HL-60/S4 treated with retinoic acid at 250 ng/mL for 4 days and 3 days (cell line): ENCODE measurements around the gene ABCA13.

Experiments used
- in situ Hi-C: fragments of 300-500 bp; cut with MboI; formaldehyde crosslinking; loops from 2 replicates; pipeline ENCODE4 v1.7.0; 2022; ENCODE audit warnings: low sequenced_read_pairs

Gene ABCA13

GRCh38 chr7:48505051-48505450 lies 333.8 kb downstream of the ABCA13 start:
- in situ Hi-C loops, result no loop called here

DNA sequence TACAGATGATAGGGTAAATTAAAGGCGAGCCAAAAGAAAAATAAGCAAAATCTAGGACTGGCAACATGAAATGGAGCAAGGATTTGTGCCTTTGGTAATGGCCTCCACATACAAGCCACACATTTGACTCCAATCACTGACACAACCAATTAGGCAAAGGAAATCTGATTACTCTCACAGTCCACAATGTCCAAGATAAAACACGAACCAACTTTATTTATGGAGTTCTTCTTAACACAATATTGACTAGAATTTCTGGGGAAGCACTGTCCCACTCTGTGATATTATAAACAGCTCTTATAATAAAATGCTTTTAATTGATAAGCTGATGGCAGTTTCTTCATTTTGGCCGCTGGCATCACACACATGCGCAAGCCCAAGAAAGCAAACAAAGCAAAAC lies 334.2 kb downstream of the ABCA13 start:
- in situ Hi-C loops, result no loop called here

DNA sequence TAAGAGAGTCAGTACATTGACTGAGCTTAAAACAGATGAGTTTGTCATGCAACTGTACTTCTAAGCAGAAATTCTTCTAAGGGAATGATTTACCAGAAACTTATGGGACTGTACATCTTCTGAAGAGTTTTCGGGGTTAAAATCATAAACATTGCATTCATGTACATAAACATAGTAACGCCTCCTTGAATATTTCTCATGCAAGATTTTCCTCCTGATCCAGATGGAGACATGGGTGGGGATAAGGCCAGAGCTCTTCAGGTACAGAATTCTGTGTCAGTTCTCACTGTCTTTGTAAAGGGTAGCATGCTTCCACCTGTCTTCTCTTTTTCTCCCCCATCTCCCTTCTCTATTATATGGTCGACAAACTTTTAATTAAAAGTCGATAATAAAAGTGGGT lies 335.3 kb downstream of the ABCA13 start:
- in situ Hi-C loops, result no loop called here

- in situ Hi-C loops, result no loop called here
Measured at GRCh38 chr7:48511080-48511479, 339.8 kb downstream of the ABCA13 start.

GRCh38 chr7:48512892-48513291 lies 341.6 kb downstream of the ABCA13 start:
- in situ Hi-C loops, result no loop called here

DNA sequence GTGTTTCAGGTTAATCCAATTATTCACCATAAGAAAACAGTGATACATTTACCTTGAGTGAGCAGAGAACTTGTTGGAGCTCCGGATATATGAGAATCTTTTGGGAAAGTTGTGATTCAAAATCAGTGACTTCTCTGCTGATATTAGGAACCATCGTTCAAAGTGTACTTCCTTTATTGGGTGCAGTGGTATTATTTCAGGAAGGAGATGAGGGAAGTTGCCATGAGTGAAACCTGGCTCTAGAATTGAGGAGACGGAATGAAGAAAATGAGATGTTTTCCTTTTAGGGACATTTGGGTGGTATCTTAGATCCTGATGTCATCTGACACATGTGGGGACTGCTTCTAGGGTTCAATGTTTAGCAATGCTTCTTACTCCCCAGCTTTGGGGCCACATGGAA lies 343.9 kb downstream of the ABCA13 start:
- in situ Hi-C loops, result no loop called here

- in situ Hi-C loops, result no loop called here
Measured at GRCh38 chr7:48518092-48518491, 346.8 kb downstream of the ABCA13 start.

DNA sequence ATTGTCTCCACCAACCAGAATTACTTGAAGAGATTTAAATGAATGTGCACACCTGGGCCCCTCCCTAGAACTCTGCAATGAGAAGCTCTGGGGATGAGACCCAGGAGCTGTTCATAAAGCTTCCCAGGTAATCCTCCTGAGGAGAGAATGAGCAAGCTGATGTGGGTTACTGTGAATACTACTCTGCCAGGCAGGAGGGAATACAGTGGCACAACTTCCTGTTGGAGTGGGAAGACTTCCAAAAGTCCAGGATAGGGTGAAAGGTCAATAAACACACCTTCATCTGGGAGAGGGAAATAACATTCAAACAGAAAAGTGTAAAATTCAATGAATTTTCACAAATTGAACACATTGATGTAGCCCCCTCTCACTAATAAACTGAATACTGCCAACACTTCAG lies 351.4 kb downstream of the ABCA13 start:
- in situ Hi-C loops, result no loop called here

GRCh38 chr7:48525736-48526732 lies 354.8 kb downstream of the ABCA13 start:
- in situ Hi-C loops, result no loop called here

DNA sequence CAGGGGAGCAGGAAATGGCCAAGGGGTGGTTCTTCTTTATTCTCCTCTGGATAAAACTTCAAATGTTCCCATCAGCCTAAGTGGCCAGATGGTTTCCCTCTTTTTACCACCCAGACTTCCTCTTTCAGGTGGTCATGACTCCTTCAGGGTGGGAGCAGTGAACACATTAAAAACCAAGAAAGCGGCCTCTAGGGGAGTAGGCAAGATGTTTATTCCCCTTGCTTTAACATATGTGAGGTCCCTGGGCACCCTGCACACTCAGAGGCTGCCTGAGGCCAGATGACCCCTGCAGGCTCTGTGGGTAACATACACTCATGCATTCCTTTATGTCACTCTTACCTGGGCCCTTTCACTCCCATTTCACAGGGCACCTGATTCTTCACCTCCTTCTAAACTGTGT lies 357.4 kb downstream of the ABCA13 start:
- in situ Hi-C loops, result no loop called here

- in situ Hi-C loops, result no loop called here
Measured at GRCh38 chr7:48537561-48537960, 366.3 kb downstream of the ABCA13 start.

DNA sequence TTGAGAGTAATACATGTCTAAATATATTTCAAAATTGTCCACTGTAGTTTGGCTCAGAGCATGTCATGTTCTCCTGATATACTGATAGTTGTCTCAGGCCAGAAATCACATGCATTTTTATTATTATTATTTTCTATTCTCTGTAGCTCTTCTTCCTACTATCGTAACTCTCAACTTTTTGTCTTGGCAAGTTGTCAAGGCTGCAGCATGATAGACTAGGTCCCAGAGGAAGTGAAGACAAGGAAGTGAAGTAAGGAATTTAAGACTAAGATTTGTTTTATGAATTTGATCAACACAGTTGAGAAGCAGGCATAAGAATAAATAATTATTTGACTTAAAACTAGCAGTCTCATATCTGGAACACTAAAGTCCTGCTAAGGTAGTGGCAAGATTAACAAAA lies 369.5 kb downstream of the ABCA13 start:
- in situ Hi-C loops, result no loop called here

- in situ Hi-C loops, result no loop called here
Measured at GRCh38 chr7:48548667-48549066, 377.4 kb downstream of the ABCA13 start.

DNA sequence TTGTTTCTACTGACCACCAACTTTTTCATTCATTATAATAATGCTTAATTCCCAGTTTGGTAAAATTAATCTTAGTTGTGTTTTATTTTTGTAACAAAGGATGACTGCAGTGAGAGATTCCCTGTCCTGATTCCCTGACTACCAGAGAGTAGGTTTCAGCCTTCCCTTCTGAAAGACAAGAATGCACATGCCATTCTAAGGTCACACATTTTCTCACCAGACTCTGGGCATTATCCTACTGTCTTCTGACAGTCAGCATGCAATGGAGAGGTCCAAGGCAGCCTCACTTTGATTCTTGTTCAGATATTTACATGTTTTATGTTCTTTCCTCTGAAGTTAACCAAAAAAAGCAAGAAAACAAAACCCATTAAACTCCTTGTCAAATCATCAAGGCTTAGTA lies 380.4 kb downstream of the ABCA13 start:
- in situ Hi-C loops, result no loop called here

GRCh38 chr7:48563334-48563733 lies 392.1 kb downstream of the ABCA13 start:
- in situ Hi-C loops, result no loop called here

- in situ Hi-C loops, result no loop called here
Measured at GRCh38 chr7:48575516-48575915, 404.3 kb downstream of the ABCA13 start.

DNA sequence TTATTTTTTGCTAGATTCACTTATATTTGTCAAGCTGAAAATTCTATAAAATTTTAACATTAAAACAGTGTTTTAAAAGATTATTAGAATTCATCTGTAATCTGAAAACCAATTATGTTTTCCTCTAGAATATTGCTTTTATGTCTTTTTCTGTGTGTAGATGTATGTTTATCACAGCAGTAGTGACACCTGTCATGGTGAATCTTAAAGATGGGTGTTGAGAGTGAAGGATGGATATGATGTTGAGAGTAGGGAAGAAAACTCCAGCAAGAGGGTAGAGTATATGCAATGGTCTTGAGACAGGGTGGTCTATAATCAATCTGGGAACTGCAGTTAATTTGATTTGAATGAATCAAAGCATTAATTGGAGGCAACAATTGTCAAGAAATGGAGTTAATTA lies 416.2 kb downstream of the ABCA13 start:
- in situ Hi-C loops, result no loop called here

GRCh38 chr7:48594349-48594748 lies 423.1 kb downstream of the ABCA13 start:
- in situ Hi-C loops, result no loop called here

GRCh38 chr7:48595756-48596155 lies 424.5 kb downstream of the ABCA13 start:
- in situ Hi-C loops, result no loop called here

DNA sequence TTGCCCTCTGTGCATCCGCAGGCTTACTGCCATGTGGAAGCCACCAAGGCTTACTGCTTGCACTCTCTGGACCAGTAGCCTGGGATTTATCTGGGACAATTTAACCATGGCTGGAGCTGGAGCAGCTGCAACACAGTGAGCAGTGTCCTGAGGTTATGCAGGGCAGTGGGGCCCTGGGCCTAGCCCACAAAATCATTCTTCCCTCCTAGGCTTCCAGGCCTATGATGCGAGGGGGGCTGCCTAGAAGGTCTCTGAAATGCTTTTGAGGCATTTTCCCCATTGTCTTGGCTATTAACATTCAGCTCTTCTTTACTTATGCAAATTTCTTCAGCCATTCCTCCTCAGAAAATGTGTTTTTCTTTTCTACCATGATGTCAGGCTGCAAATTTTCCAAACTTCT lies 439.4 kb downstream of the ABCA13 start:
- in situ Hi-C loops, result no loop called here

- in situ Hi-C loops, result no loop called here
Measured at GRCh38 chr7:48611993-48612392, 440.7 kb downstream of the ABCA13 start.

DNA sequence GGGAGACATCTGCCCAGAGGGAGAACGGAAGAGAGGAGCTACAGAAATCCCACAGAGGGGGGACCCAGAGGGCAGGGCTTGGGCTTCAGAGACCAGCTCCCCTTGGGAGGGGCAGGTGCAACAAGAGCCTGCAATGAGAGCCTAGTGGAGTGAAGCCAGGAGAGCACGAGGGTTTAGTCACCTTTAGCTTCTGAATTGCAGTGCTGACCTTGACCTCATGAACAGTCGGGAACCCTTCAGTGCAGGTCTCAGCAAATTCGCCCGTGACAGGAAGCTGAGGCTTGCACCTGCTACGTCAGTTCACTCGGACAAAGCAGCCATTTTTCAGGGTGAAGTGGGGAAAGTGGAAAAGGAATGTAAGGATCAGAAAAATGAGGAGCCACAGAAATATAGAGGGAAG lies 446.2 kb downstream of the ABCA13 start:
- in situ Hi-C loops, result no loop called here

- in situ Hi-C loops, result no loop called here
Measured at GRCh38 chr7:48617993-48618392, 446.7 kb downstream of the ABCA13 start.
